CD4-positive, alpha-beta T cell treated with Interleukin-2 at 100 ng/mL for 4 hours (primary cell): ENCODE measurements around the gene OLIG2.
A peak's percentile ranks its signal among the peaks of the same experiment; 100 is the strongest.

ENCODE experiments used
- DNase-seq: peaks from one replicate; pipeline ENCODE4 v3.0.0-alpha.2; 2020; ENCODE audit warnings: low spot score

The OLIG2 gene

DNA sequence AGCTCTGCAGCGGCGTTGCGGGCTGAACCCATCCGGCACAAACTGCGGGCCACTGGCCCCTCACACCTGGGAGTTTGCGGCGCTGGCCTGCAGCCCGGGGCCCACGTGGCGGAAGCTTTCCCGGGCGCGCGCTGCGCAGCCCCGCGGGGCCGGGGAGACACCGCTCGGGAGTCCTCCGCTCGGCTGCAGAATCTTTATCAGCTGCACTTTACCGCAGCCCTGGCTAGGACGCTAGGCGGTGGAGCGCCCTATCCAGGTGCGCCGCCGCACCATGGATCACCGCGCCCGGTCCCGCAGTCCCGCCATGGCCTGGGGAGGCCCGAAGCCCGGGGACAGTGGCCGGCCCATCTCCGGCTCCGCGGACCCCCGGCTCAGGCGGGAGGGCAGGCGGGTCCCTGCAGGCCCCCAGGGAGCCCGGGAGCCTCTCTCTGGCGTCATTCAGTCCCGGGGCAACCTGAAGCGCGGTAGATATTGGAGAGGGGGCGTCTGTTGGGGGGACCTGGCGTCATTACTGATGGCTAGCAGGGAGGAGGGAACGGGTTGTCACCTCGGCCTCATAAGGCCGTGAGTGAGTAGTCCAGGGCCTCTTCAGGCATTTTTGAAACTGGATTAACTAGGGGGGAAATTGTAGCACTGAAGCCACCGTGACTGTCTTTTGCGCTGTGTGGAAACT, 5.7 kb upstream of the OLIG2 start:
- no peak for DNase-seq

DNA sequence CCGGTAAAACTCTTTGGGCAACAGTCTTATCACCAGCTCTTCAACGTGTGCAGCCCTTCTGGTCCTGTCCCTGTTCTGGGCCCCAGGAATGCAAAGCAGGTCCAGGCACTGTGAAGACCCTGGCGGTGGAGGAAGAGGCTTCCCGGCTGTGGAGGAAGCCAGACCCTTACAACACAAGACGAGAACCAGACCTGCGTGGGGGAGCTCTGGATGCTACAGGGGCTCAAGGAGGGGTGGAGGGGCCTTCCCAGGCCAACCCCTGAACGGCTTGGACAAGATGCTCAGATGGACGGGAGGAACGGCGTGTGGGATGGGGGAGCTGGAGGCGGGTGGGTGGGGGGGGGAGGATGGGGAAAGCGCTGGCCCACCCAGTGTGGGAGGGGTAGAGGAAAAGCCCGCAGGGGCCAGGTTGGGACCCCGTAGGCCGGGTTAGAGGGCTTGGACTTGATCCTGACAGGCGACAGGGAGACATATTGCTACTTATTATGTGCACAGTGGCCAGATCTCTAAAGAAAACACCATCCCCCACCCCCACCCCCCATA, 5.1 kb upstream of the OLIG2 start:
- no peak for DNase-seq

DNA sequence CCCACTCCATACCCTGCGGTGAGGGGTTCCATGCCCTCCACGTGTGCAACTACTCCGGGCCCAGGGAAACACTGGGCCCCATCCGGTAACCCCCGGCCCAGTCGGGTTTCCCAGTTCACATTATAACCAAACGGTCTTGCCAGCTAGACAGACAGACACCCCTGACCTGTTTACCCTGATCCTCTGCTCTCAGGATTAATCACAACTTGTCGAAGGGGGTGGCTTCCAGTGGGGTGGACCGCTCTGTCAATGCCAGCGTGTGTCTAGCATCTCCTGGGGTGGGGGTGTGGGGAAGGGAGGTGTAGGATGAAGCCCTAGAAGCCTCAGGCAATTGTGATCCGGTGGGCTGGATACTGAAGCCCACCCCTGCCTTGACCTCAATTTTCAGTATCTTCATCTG, 4.6 kb upstream of the OLIG2 start:
- no peak for DNase-seq

DNA sequence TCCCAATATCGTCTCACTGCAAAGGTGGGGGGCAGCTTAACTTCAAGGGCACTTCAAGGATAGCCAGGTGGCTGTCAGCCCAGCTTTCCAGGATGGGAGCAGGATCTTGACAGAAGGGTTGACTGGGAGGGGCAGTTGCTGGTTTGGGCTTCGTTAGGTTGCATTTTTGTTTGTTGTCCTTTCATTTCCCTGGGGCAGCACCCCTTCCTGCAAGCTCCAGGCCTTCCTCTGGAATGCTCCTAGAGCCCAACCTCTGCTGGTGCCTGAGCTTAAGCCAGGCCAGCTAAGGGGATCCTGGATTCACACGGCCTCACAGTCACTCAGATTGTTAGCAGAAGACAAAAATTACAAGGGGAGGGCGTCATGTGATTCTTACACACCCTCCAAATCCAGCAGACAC, 4.1 kb upstream of the OLIG2 start:
- no peak for DNase-seq

DNA sequence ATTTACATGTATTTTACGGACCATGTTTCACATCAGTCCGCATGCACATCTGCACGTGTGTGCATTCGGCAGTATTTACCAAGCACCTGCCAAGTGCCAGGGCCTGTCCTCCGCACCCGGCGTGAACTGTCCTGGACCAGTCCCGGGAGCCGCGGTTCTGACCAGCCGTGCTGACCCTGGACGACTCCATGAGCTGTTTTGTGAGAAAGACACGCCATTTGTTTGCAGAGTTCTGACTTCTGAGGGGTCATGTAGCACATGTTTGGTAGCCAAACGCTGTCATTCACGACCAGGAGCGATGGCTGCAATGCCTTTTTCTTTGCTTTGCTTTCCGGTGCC, 3.3 kb upstream of the OLIG2 start:
- DNase-seq, result no peak

DNA sequence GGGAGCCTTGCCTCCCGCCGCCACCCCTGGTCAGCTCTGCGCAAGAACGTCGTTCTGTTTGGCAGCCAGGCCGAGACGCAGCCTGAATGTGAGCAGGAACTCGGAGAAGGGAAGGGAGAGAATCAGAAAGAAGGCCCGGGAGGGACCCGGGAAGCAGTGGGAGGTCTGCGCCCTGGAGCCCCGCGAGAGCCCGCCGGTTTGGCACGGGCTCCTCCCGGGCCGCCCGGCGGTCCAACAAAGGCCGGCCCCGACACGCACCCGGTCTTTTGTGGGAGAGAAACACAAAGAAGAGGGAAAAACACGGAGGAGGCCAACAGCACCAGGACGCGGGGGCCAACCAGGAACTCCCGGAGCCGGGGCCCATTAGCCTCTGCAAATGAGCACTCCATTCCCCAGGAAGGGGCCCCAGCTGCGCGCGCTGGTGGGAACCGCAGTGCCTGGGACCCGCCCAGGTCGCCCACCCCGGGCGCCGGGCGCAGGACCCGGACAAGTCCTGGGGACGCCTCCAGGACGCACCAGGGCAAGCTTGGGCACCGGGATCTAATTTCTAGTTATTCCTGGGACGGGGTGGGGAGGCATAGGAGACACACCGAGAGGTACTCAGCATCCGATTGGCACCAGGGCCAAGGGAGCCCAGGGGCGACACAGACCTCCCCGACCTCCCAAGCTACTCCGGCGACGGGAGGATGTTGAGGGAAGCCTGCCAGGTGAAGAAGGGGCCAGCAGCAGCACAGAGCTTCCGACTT, 2.7 kb upstream of the OLIG2 start:
- no peak for DNase-seq

DNA sequence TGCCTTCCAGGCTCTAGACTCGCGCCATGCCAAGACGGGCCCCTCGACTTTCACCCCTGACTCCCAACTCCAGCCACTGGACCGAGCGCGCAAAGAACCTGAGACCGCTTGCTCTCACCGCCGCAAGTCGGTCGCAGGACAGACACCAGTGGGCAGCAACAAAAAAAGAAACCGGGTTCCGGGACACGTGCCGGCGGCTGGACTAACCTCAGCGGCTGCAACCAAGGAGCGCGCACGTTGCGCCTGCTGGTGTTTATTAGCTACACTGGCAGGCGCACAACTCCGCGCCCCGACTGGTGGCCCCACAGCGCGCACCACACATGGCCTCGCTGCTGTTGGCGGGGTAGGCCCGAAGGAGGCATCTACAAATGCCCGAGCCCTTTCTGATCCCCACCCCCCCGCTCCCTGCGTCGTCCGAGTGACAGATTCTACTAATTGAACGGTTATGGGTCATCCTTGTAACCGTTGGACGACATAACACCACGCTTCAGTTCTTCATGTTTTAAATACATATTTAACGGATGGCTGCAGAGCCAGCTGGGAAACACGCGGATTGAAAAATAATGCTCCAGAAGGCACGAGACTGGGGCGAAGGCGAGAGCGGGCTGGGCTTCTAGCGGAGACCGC, 2.0 kb upstream of the OLIG2 start:
- no peak for DNase-seq

DNA sequence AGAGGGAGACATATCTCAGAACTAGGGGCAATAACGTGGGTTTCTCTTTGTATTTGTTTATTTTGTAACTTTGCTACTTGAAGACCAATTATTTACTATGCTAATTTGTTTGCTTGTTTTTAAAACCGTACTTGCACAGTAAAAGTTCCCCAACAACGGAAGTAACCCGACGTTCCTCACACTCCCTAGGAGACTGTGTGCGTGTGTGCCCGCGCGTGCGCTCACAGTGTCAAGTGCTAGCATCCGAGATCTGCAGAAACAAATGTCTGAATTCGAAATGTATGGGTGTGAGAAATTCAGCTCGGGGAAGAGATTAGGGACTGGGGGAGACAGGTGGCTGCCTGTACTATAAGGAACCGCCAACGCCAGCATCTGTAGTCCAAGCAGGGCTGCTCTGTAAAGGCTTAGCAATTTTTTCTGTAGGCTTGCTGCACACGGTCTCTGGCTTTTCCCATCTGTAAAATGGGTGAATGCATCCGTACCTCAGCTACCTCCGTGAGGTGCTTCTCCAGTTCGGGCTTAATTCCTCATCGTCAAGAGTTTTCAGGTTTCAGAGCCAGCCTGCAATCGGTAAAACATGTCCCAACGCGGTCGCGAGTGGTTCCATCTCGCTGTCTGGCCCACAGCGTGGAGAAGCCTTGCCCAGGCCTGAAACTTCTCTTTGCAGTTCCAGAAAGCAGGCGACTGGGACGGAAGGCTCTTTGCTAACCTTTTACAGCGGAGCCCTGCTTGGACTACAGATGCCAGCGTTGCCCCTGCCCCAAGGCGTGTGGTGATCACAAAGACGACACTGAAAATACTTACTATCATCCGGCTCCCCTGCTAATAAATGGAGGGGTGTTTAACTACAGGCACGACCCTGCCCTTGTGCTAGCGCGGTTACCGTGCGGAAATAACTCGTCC, 1.3 kb upstream of the OLIG2 start:
- no peak for DNase-seq

DNA sequence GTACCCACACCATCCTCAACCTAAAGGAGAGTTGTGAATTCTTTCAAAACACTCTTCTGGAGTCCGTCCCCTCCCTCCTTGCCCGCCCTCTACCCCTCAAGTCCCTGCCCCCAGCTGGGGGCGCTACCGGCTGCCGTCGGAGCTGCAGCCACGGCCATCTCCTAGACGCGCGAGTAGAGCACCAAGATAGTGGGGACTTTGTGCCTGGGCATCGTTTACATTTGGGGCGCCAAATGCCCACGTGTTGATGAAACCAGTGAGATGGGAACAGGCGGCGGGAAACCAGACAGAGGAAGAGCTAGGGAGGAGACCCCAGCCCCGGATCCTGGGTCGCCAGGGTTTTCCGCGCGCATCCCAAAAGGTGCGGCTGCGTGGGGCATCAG, 638 bp upstream of the OLIG2 start:
- DNase-seq, result no peak

DNA sequence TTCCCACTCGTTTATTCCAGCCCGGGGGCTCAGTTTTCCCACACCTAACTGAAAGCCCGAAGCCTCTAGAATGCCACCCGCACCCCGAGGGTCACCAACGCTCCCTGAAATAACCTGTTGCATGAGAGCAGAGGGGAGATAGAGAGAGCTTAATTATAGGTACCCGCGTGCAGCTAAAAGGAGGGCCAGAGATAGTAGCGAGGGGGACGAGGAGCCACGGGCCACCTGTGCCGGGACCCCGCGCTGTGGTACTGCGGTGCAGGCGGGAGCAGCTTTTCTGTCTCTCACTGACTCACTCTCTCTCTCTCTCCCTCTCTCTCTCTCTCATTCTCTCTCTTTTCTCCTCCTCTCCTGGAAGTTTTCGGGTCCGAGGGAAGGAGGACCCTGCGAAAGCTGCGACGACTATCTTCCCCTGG, 716 bp downstream of the OLIG2 start:
- no peak for DNase-seq

DNA sequence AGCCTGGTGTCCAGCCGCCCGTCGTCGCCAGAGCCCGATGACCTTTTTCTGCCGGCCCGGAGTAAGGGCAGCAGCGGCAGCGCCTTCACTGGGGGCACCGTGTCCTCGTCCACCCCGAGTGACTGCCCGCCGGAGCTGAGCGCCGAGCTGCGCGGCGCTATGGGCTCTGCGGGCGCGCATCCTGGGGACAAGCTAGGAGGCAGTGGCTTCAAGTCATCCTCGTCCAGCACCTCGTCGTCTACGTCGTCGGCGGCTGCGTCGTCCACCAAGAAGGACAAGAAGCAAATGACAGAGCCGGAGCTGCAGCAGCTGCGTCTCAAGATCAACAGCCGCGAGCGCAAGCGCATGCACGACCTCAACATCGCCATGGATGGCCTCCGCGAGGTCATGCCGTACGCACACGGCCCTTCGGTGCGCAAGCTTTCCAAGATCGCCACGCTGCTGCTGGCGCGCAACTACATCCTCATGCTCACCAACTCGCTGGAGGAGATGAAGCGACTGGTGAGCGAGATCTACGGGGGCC, 1.2 kb downstream of the OLIG2 start:
- DNase-seq, result no peak

DNA sequence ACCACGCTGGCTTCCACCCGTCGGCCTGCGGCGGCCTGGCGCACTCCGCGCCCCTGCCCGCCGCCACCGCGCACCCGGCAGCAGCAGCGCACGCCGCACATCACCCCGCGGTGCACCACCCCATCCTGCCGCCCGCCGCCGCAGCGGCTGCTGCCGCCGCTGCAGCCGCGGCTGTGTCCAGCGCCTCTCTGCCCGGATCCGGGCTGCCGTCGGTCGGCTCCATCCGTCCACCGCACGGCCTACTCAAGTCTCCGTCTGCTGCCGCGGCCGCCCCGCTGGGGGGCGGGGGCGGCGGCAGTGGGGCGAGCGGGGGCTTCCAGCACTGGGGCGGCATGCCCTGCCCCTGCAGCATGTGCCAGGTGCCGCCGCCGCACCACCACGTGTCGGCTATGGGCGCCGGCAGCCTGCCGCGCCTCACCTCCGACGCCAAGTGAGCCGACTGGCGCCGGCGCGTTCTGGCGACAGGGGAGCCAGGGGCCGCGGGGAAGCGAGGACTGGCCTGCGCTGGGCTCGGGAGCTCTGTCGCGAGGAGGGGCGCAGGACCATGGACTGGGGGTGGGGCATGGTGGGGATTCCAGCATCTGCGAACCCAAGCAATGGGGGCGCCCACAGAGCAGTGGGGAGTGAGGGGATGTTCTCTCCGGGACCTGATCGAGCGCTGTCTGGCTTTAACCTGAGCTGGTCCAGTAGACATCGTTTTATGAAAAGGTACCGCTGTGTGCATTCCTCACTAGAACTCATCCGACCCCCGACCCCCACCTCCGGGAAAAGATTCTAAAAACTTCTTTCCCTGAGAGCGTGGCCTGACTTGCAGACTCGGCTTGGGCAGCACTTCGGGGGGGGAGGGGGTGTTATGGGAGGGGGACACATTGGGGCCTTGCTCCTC, 1.9 kb downstream of the OLIG2 start:
- DNase-seq, result no peak

DNA sequence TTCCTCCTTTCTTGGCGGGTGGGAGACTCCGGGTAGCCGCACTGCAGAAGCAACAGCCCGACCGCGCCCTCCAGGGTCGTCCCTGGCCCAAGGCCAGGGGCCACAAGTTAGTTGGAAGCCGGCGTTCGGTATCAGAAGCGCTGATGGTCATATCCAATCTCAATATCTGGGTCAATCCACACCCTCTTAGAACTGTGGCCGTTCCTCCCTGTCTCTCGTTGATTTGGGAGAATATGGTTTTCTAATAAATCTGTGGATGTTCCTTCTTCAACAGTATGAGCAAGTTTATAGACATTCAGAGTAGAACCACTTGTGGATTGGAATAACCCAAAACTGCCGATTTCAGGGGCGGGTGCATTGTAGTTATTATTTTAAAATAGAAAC, 2.5 kb downstream of the OLIG2 start:
- no peak for DNase-seq

DNA sequence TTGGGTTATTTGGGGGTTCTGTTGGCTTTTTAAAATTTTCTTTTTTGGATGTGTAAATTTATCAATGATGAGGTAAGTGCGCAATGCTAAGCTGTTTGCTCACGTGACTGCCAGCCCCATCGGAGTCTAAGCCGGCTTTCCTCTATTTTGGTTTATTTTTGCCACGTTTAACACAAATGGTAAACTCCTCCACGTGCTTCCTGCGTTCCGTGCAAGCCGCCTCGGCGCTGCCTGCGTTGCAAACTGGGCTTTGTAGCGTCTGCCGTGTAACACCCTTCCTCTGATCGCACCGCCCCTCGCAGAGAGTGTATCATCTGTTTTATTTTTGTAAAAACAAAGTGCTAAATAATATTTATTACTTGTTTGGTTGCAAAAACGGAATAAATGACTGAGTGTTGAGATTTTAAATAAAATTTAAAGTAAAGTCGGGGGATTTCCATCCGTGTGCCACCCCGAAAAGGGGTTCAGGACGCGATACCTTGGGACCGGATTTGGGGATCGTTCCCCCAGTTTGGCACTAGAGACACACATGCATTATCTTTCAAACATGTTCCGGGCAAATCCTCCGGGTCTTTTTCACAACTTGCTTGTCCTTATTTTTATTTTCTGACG, 3.1 kb downstream of the OLIG2 start:
- DNase-seq, result peak; percentile 17

DNA sequence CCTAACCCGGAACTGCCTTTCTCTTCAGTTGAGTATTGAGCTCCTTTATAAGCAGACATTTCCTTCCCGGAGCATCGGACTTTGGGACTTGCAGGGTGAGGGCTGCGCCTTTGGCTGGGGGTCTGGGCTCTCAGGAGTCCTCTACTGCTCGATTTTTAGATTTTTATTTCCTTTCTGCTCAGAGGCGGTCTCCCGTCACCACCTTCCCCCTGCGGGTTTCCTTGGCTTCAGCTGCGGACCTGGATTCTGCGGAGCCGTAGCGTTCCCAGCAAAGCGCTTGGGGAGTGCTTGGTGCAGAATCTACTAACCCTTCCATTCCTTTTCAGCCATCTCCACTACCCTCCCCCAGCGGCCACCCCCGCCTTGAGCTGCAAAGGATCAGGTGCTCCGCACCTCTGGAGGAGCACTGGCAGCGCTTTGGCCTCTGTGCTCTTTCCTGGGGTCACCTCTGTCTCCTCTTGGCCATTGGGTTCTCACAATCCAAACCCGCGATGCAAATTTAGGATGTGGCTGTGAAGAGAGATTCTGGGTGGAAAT, 3.7 kb downstream of the OLIG2 start:
- DNase-seq, result no peak

DNA sequence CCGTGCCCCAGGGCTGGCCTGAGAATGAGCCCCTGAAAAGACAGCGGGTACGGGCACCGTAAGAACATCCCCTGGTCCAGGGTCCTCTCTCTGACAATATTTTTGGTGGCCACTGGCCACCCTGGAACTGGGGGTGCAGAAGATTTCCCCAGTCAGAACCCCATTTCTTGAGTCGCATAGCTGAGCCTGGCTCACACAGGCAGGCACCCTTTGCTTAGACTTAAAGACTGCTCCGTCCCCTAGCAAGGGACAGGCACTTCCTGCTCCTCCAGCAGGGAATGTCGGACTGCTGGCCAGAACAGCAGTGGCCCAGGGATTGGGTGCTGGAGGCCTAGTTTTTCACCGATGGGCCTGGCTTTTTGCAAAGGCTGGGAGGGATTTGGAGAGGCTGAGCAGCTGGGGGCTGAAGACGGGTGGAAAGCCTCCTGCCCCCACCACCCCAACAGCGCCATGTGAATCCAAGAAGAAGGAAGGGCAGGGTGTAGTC, 4.3 kb downstream of the OLIG2 start:
- no peak for DNase-seq

DNA sequence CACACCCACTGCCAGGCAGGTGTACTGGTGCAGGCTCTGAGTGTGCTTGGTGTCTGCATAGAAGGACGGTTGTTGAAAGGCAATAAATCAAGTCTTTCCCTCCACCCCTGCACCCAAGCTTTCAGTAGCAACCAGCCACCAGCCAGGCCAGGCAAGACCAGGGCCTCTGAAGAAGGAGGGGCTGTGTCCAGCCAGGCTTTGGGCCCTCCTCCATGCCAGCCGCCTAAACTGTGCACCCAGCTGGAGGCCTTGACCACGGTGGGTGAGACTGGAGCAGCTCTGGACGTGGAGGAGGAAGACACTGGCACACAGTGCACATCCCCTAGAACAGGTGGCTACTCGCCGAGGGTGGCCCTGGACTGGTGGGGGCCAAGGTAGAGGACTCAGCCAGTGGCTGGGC, 4.9 kb downstream of the OLIG2 start:
- DNase-seq, result no peak

DNA sequence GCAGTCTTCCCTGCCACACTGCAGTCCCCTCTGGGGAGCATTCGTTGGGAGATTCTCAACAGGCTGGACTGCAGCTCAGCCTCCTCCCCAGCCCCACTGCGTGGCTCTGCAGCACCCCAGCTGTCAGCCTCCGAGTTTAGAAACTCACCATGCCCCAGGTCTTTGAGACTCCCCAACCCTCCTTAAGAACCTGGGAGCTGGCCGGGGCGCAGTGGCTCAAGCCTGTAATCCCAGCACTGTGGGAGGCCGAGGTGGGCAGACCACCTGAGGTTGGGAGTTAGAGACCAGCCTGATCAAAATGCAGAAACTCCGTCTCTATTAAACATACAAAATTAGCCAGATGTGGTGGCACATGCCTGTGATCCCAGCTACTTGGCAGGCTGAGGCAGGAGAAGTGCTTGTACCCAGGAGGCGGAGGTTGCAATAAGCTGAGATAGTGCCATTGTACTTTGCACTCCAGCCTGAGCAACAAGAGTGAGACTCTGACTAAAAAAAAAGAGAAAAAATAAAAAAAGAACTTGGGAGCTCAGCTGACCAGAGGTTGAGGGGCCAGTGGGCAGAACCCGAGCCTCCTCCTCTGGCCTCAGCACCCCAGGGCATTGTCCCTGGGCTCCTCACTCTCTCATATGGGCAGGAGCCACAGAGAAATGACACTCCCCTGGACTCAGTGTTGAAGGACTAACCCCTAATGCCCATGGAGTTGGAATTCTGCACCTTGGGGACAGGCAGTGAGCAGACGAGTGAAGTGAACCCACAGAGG, 5.6 kb downstream of the OLIG2 start:
- no peak for DNase-seq

DNA sequence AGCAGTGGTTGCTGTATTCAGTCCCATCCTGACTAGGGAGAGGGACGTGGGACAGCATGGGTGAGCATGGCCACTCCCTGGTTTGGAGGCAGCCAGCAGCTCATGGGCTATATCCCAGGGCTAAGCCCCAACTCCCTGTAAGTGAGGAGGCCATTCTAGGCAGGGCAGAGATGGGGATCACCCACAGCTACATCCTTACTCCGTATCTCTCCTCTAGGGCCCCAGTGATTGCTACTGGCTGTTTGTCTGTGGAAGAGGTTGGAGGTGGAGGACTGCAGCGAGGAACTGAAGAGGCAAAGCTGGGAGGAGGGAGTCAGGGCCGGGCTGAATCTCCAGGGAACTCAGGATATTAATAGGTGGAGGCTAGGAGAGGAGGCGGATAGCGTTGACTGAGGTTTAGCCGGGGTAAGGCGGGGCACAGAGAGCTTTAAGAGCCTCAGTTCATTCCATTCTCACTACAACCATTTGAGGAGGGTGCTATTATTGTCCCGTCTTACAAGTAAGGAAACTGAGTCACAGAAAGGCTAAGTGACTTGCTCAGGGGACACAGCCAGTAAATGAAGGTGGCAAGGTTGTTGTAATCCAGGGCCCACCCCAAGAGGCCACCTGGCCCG, 6.8 kb downstream of the OLIG2 start:
- DNase-seq, result no peak
